ENCODE data around the gene LTB4R2.

DNA sequence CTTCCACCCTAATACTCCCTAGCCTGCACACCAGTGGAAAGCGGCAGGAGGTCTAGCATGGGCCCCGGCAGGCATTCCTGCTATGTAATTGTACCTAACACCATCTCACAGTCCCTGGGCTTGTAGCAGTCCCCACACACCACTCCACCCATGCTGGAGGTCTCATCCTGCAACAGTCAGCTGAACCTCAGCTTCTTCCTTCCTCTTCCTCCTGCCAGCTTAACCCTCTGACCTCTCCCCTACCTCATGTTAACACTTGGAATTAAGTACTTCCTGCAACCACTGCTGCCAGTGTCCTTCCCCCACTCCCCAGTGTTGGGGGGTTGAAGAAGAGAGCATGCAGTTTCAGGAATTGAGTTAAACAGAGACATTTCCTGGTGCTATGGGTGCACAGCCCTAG, 17.4 kb downstream of the LTB4R2 start:
- no peak for TF ChIP-seq CTCF (IDR thresholded peaks at IDR 0.05)
- TF ChIP-seq POLR2A (IDR thresholded peaks at IDR 0.05) = no peak

Data from adrenal gland (tissue), 5 donors.